Activated naive CD8-positive, alpha-beta T cell (primary cell): ENCODE results near the gene IFNGR2.
"Not testable (repeated sequence)": the region's sequence is repeated elsewhere in the genome, so short reads cannot be mapped to it uniquely, and the experiment has no call there.

Experiments
- H3K27ac Mint-ChIP-seq: one replicate; pipeline ENCODE4 v1.8.0; 2021; ENCODE audit warnings: mixed read lengths
- H3K27me3 Mint-ChIP-seq: one replicate; pipeline ENCODE4 v1.8.0; 2021; ENCODE audit warnings: mixed read lengths
- H3K36me3 Mint-ChIP-seq: one replicate; pipeline ENCODE4 v1.8.0; 2021; ENCODE audit warnings: mixed read lengths
- H3K4me1 Mint-ChIP-seq: one replicate; pipeline ENCODE4 v1.8.0; 2021; ENCODE audit warnings: low read depth, mixed read lengths
- H3K4me3 Mint-ChIP-seq: one replicate; pipeline ENCODE4 v1.8.0; 2021; ENCODE audit warnings: mild to moderate bottlenecking, mixed read lengths
- H3K9me3 Mint-ChIP-seq: one replicate; pipeline ENCODE4 v1.8.0; 2021; ENCODE audit warnings: low read depth, mixed read lengths

IFNGR2 gene

GRCh38 chr21:33370305-33370704 is 32.9 kb upstream of the IFNGR2 start:
- Mint-ChIP-seq H3K9me3 (peaks cover 6% of the 10 kb centered on the region), H3K27ac (no peak overlapping the region), H3K27me3 (no peaks in the 10 kb centered on the region), H3K4me1 (peaks cover 12% of the 10 kb centered on the region), H3K4me3 (no peak overlapping the region), H3K36me3 (peaks cover 4% of the 10 kb centered on the region)

DNA sequence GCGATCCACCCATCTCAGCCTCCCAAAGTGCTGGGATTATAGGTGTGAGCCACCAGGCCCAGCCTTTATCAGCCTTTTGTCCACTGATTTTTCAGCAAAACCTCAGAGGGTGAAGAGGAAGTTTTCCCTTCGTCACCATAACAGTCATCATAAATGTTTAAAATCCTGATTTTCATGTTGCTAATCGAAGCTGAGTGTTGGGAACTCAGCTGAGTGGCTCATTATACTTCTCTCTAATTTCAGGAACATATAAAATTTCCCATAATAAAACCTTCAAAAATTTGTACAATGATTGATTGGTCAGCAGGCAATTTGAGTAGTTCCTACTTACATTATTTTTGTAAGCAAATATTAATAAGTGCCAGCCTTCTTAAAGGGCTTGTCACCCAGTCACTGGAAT is 31.8 kb upstream of the IFNGR2 start:
- Mint-ChIP-seq H3K27ac (no peak overlapping the region), H3K36me3 (peaks cover 4% of the 10 kb centered on the region), H3K4me1 (peaks cover 14% of the 10 kb centered on the region), H3K4me3 (no peak overlapping the region), H3K9me3 (peaks cover 6% of the 10 kb centered on the region), H3K27me3 (no peaks in the 10 kb centered on the region)

GRCh38 chr21:33372582-33372981 is 30.6 kb upstream of the IFNGR2 start:
- Mint-ChIP-seq H3K36me3 (no peaks in the 10 kb centered on the region), H3K27me3 (no peaks in the 10 kb centered on the region), H3K9me3 (peaks cover under 1% of the 10 kb centered on the region), H3K27ac (no peak overlapping the region), H3K4me1 (peaks cover 14% of the 10 kb centered on the region), H3K4me3 (no peak overlapping the region)

DNA sequence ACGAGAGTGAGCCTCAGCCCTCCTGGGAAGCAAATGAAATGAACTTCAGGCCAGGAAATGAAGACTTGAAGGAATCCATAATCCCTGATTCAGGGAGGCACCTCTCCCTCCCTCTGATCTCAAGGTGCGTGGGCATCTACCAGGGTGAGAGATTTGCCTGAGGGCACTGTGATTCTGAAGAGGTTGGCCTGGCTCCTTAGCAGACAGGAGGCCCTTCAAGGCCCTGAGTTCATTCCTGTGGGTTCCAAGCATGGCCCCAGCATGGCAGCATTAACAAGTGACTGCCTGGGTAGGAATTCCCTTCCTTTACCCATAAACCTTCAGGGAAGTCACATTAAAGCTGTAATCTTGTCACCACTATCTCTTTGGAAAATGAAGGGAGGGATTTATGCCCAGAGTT is 29.8 kb upstream of the IFNGR2 start:
- Mint-ChIP-seq H3K27me3 (no peaks in the 10 kb centered on the region), H3K9me3 (no peaks in the 10 kb centered on the region), H3K4me1 (peaks cover 14% of the 10 kb centered on the region), H3K36me3 (no peaks in the 10 kb centered on the region), H3K4me3 (no peak overlapping the region), H3K27ac (no peak overlapping the region)

GRCh38 chr21:33374080-33374449 is 29.1 kb upstream of the IFNGR2 start:
- H3K4me3 Mint-ChIP-seq, result no peak overlapping the region
- no peaks in the 10 kb centered on the region for H3K27me3 Mint-ChIP-seq
- H3K27ac Mint-ChIP-seq, result no peak overlapping the region
- H3K36me3 Mint-ChIP-seq, result no peaks in the 10 kb centered on the region
- H3K4me1 Mint-ChIP-seq, result peaks cover 16% of the 10 kb centered on the region
- H3K9me3 Mint-ChIP-seq, result no peaks in the 10 kb centered on the region

- Mint-ChIP-seq H3K9me3 (no peaks in the 10 kb centered on the region), H3K27me3 (no peaks in the 10 kb centered on the region), H3K36me3 (no peaks in the 10 kb centered on the region), H3K4me1 (peaks cover 18% of the 10 kb centered on the region), H3K4me3 (no peak overlapping the region), H3K27ac (no peak overlapping the region)
Measured at GRCh38 chr21:33374450-33375096, 28.6 kb upstream of the IFNGR2 start.

DNA sequence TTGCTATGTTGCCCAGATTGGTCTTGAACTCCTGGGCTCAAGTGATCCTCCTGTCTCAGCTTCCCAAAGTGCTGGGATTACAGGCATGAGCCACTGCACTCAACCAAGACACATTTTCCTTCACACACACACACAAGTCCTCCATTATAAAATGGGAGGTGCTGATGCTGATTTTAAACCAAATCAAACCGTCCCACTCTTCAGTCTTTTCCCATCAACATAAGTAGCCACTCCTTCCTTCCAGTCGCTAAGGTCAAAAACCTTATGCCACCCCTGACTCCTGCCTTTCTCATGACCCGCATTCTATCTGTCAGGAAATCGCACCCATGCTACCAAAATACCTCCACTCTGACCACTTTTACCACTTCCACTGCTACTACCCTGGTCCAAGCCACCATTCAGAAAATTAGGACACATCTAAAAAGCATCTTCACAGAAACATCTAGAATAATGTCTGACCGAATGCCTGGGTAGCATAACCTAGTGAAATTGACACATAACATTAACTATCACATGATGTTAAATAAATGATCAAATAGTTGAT is 28.0 kb upstream of the IFNGR2 start:
- no peaks in the 10 kb centered on the region for H3K9me3 Mint-ChIP-seq
- H3K36me3 Mint-ChIP-seq, result no peaks in the 10 kb centered on the region
- H3K4me3 Mint-ChIP-seq, result no peak overlapping the region
- peaks cover 24% of the 10 kb centered on the region for H3K4me1 Mint-ChIP-seq
- no peak overlapping the region for H3K27ac Mint-ChIP-seq
- H3K27me3 Mint-ChIP-seq, result no peaks in the 10 kb centered on the region

- Mint-ChIP-seq H3K9me3 (no peaks in the 10 kb centered on the region), H3K4me1 (peaks cover 46% of the 10 kb centered on the region), H3K4me3 (no peak overlapping the region), H3K27ac (no peak overlapping the region), H3K36me3 (no peaks in the 10 kb centered on the region), H3K27me3 (no peaks in the 10 kb centered on the region)
Measured at GRCh38 chr21:33377221-33377920, 25.8 kb upstream of the IFNGR2 start.

- Mint-ChIP-seq H3K36me3 (no peaks in the 10 kb centered on the region), H3K27me3 (no peaks in the 10 kb centered on the region), H3K9me3 (no peaks in the 10 kb centered on the region)
Measured at GRCh38 chr21:33378081-33378480, 25.1 kb upstream of the IFNGR2 start.

DNA sequence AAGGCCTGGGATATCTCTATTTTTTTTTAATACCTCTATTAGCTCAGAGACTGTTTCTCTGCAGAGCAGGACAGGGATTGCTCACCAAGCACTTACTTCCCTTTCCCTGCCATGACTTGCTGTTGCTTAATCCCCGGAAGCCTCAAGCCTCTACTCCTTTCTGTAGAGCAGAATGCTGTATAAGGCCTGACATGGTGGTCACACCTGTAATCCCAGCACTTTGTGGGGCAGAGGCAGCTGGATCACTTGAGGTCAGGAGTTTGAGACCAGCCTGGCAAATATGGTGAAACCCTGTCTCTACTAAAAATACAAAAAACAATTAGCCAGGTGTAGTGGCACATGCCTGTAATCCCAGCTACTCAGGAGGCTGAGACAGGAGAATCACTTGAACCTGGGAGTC is 23.3 kb upstream of the IFNGR2 start:
- Mint-ChIP-seq H3K4me3 (peak overlapping the region; percentile 49), H3K4me1 (peaks cover 61% of the 10 kb centered on the region), H3K27ac (peak overlapping the region; percentile 93)
- H3K9me3 Mint-ChIP-seq, H3K27me3 Mint-ChIP-seq, H3K36me3 Mint-ChIP-seq: not testable (repeated sequence)

More at GRCh38 chr21:33378081-33378480, 25.1 kb upstream of the IFNGR2 start:
- Mint-ChIP-seq H3K27ac (no peak overlapping the region), H3K4me3 (no peak overlapping the region), H3K4me1 (peaks cover 53% of the 10 kb centered on the region)

DNA sequence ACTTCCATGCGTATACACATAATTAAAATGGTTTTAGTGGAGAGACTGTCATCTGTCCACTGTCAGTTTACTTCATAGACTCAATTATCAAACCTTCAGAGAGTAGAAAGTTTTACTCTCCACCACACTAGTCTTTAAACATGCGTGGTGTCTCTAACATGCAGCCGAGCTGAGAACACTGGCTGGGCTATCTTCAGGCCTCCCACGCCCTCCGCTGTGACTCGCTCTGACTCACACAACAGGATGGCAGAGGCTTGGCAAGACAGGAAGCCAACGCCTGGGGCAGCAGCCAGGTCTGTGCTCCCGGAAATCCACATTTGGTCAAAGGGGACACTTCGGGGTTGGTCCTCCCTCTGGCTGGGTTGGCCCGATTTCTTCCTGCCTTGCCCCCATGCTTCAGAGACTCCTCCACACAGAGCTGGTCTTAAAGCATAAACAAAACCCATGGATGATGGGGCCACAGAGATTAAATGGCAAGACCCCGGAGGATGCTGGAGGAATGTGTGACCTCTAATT is 22.7 kb upstream of the IFNGR2 start:
- H3K4me3 Mint-ChIP-seq, result peak overlapping the region; percentile 49

DNA sequence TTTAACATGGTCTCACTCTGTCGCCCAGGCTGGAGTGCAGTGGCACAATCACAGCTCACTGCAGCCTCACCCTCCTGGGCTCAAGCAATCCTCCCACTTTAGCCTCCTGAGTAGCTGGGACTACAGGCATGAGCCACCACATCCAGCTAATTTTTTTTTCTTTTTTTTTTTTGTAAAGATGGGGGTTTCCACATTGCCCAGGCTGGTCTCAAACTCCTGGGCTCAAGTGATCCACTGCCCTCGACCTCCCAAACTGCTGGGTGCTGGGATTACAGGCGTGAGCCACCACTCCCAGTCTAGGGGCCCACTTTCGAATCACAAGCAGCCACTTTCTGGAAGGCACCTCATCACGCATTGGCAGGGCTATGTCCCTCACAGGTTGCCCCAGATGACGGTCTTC is 21.8 kb upstream of the IFNGR2 start:
- H3K36me3 Mint-ChIP-seq, H3K9me3 Mint-ChIP-seq, H3K27me3 Mint-ChIP-seq: not testable (repeated sequence)
- peak overlapping the region; percentile 93 for H3K27ac Mint-ChIP-seq
- peak overlapping the region; percentile 2 for H3K4me3 Mint-ChIP-seq
- peaks cover 63% of the 10 kb centered on the region for H3K4me1 Mint-ChIP-seq

More for the DNA sequence above, 22.7 kb upstream of the IFNGR2 start:
- no peaks in the 10 kb centered on the region for H3K27me3 Mint-ChIP-seq
- H3K9me3 Mint-ChIP-seq, result no peaks in the 10 kb centered on the region
- H3K36me3 Mint-ChIP-seq, result no peaks in the 10 kb centered on the region
- H3K27ac Mint-ChIP-seq, result peak overlapping the region; percentile 93
- peaks cover 62% of the 10 kb centered on the region for H3K4me1 Mint-ChIP-seq

- Mint-ChIP-seq H3K27me3 (no peaks in the 10 kb centered on the region), H3K36me3 (no peaks in the 10 kb centered on the region), H3K27ac (peak overlapping the region; percentile 93), H3K9me3 (no peaks in the 10 kb centered on the region), H3K4me3 (peak overlapping the region; percentile 86), H3K4me1 (peaks cover 63% of the 10 kb centered on the region)
Measured at GRCh38 chr21:33383056-33383888, 19.9 kb upstream of the IFNGR2 start.

DNA sequence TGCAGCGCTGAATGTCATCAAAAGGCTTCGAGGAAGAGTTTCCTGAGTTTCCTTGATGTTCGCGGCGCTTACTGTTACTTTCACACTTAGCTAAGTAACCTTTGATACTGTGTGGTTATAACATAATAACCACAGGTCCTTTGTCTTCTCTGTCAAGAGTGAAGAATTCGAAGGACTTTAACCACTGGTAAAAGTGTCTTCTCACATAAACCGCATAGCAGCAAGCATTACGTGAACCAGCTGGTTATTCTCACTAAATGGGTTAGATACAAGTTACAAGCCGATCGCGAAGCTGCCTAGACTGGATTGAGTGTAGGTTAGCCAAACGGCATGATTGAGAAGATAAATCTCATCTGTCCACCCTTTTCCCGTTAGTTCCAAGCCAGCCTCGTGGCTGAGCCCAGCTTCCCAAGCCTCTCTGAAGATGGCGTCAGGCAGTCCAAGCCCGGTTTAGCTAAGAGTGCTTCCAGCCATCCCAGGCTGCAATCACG is 18.3 kb upstream of the IFNGR2 start:
- peaks cover 56% of the 10 kb centered on the region for H3K4me1 Mint-ChIP-seq
- no peaks in the 10 kb centered on the region for H3K27me3 Mint-ChIP-seq
- no peaks in the 10 kb centered on the region for H3K36me3 Mint-ChIP-seq

More for the DNA sequence above, 18.3 kb upstream of the IFNGR2 start:
- Mint-ChIP-seq H3K4me3 (peak overlapping the region; percentile 74), H3K27ac (peak overlapping the region; percentile 77), H3K9me3 (no peaks in the 10 kb centered on the region)
